HepG2 (cell line): ENCODE data around the gene BOLL. TPM values are rescaled to one million over a fixed set of nuclear protein-coding genes. Genes with fewer than 3 reads are reported as not detected.
"Not testable (repeated sequence)": the region's sequence is repeated elsewhere in the genome, so short reads cannot be mapped to it uniquely, and the experiment has no call there.

Experiments used
- ATAC-seq: fragments of 200-7000 bp; cut with Tn5 transposase; 3 replicates; pipeline ENCODE4 v1.9.1; 2020; ENCODE audit warnings: mild to moderate bottlenecking, moderate library complexity
- BruUV-seq: library from RNA; stranded (reverse); fragments of 400-500 nt; replicated peaks from 2 replicates; lab custom pipeline; 2021; lab: Mats Ljungman, UMichigan
- CTCF ChIA-PET: fragments of 300-600 bp; formaldehyde crosslinking; extraction: SDS; loops from one replicate; lab custom pipeline; 2021; ENCODE audit warnings: low total read pairs, inconsistent platforms, low intra/inter-chr PET ratio; lab: Yijun Ruan, JAX
- POLR2A ChIA-PET: fragments of 350-600 bp; sonication (Branson Sonifier 250); formaldehyde crosslinking; loops from one replicate; lab custom pipeline; 2020; ENCODE audit warnings: antibody characterized with exemption, inconsistent platforms; lab: Yijun Ruan, JAX
- DNase-seq: peaks from one replicate; pipeline ENCODE4 v3.0.0-alpha.2; 2015; ENCODE audit warnings: low spot score
- FAIRE-seq: peaks from 3 replicates; lab custom pipeline; 2011; peaks lifted over from hg19 to GRCh38; lab: Jason Lieb, UNC
- H2AFZ ChIP-seq: one replicate; pipeline ENCODE4 v1.6.1; 2011; ENCODE audit warnings: low read length, inconsistent platforms
- H3K27ac ChIP-seq: fragments of 300-600 bp; 3 replicates; pipeline ENCODE4 v1.8.0; 2011; ENCODE audit warnings: mixed run types, mild to moderate bottlenecking, mixed read lengths, low read length, inconsistent platforms; ENCODE audit not compliant: insufficient read depth; ENCODE audit errors: extremely low read length
- H3K27me3 ChIP-seq, 2 experiments: fragments of 200-600 bp in 1 of 2; 2 replicates in 1 of 2; 3 replicates in 1 of 2; pipeline versions ENCODE4 v1.6.0 to v1.8.0; 2011; ENCODE audit warnings: low read length in 2 of 2, mild to moderate bottlenecking in 2 of 2, moderate library complexity in 2 of 2, inconsistent platforms in 1 of 2; ENCODE audit not compliant: insufficient read depth in 2 of 2, control insufficient read depth in 1 of 2
- H3K36me3 ChIP-seq, 2 experiments: fragments of 200-600 bp in 1 of 2; replicated peaks in 1 of 2; 2 replicates in 1 of 2; 3 replicates in 1 of 2; pipeline versions ENCODE4 v1.5.1 to v1.8.0; 2011; ENCODE audit warnings: low read length in 2 of 2, inconsistent platforms in 1 of 2; ENCODE audit not compliant: insufficient read depth in 2 of 2, control insufficient read depth in 1 of 2
- H3K4me1 ChIP-seq: 2 replicates; pipeline ENCODE4 v1.5.1; 2012; ENCODE audit warnings: low read length, inconsistent platforms; ENCODE audit not compliant: insufficient read depth
- H3K4me2 ChIP-seq: 2 replicates; pipeline ENCODE4 v1.6.0; 2011; ENCODE audit warnings: low read depth, low read length, inconsistent platforms
- H3K4me3 ChIP-seq, 3 experiments: fragments of 200-600 bp in 1 of 3; sonication (generic), shearing (Covaris generic) in 1 of 3; replicated peaks in 1 of 3; 2 replicates each; pipeline ENCODE4 v1.5.1; 2011 to 2016; ENCODE audit warnings: low read length in 3 of 3, inconsistent platforms in 2 of 3, low read depth in 2 of 3, mild to moderate bottlenecking in 2 of 3, control low read depth in 1 of 3, mixed read lengths in 1 of 3; ENCODE audit not compliant: insufficient read depth in 1 of 3
- H3K79me2 ChIP-seq: one replicate; pipeline ENCODE4 v1.6.1; 2011; ENCODE audit warnings: low read length, inconsistent platforms; ENCODE audit not compliant: insufficient read depth
- H3K9ac ChIP-seq: 2 replicates; pipeline ENCODE4 v1.6.0; 2011; ENCODE audit warnings: mild to moderate bottlenecking, low read depth, low read length, inconsistent platforms; ENCODE audit not compliant: insufficient read depth
- H3K9me3 ChIP-seq: 2 replicates; pipeline ENCODE4 v1.5.1; 2012; ENCODE audit warnings: mild to moderate bottlenecking, low read length
- H4K20me1 ChIP-seq: 2 replicates; pipeline ENCODE4 v1.6.0; 2011; ENCODE audit warnings: inconsistent platforms, mild to moderate bottlenecking, low read length, moderate library complexity; ENCODE audit not compliant: insufficient read depth
- DDIT3 ChIP-seq: sonication (generic); formaldehyde crosslinking; IDR thresholded peaks from 2 replicates; pipeline ENCODE4 v1.4.0; 2020; ENCODE audit warnings: mild to moderate bottlenecking, missing genetic modification reagents
- HNF1A ChIP-seq, 2 experiments: sonication (generic) in 1 of 2; formaldehyde crosslinking in 1 of 2; IDR thresholded peaks; 2 replicates each; pipeline versions ENCODE4 v1.4.0 to v1.6.1; 2016 to 2020; ENCODE audit warnings: borderline replicate concordance in 1 of 2, low read depth in 1 of 2, mild to moderate bottlenecking in 1 of 2, missing genetic modification reagents in 1 of 2
- MNT ChIP-seq: fragments of 450-650 bp; IDR thresholded peaks from 2 replicates; pipeline ENCODE4 v1.6.1; 2016
- WGBS: methylation state at CpG from one replicate; pipeline ENCODE4 v1.1.6; 2017; ENCODE audit warnings: low lambda C conversion rate; 5-methylcytosine and 5-hydroxymethylcytosine counted together
- in situ Hi-C: cut with HindIII; loops from 2 replicates; pipeline ENCODE4 v1.10.0; 2017; ENCODE audit warnings: low pct_unique_long_range_greater_than_20kb; ENCODE audit not compliant: extremely low pct_ligation_motif_present
- intact Hi-C: fragments of 100-400 bp; cut with micrococcal nuclease; formaldehyde crosslinking; loops from one replicate; pipeline ENCODE4 v1.10.0; 2022; ENCODE audit not compliant: unreplicated experiment
- polyA plus RNA-seq, 8 experiments: library from polyadenylated mRNA; depleted of rRNA in 3 of 8; stranded (reverse) in 7 of 8; unstranded in 1 of 8; fragments of >200 nt; fragmentation: Illumina TruSeq in 4 of 8; extraction: Trizol in 4 of 8; gene quantifications; 2 replicates each; pipeline versions ENCODE4 v1.2.1 to v1.2.3, GENCODE V29; 2011 to 2016; ENCODE audit warnings: low read depth in 4 of 8, missing spikeins in 1 of 8, mixed read lengths in 1 of 8; ENCODE audit not compliant: insufficient read depth in 1 of 8
- total RNA-seq, 5 experiments: library from RNA; depleted of rRNA; stranded (reverse); fragments of >200 nt; fragmentation: Illumina TruSeq; extraction: Trizol; gene quantifications; 2 replicates each; pipeline ENCODE4 v1.2.3, GENCODE V29; 2016; ENCODE audit warnings: low read depth in 1 of 5

The BOLL gene
- total and polyA plus RNA-seq, 2 of the 13 experiments (the other 11 are each of a cell fraction or from before 2014, with no cell fraction given), result not detected

- TF ChIP-seq HNF1A (IDR thresholded peaks at IDR 0.05; ENCODE audit: low read depth) (no peak), HNF1A (CRISPR knock-in tag; IDR thresholded peaks at IDR 0.05; ENCODE audit: borderline replicate concordance) (no peak), DDIT3 (CRISPR knock-in tag) (no peak)
Measured at GRCh38 chr2:197784956-197785941, at the start of gene BOLL (continued).

- H3K9me3 ChIP-seq, intact Hi-C loops, H3K4me2 ChIP-seq, DNase-seq, H3K36me3 ChIP-seq, ATAC-seq, H3K27ac ChIP-seq, POLR2A ChIA-PET, H3K9ac ChIP-seq, H3K4me1 ChIP-seq, FAIRE-seq, in situ Hi-C loops, H3K79me2 ChIP-seq, H3K4me3 ChIP-seq, H4K20me1 ChIP-seq, H3K27me3 ChIP-seq, CTCF ChIA-PET, H2AFZ ChIP-seq, BruUV-seq: not testable (repeated sequence)
- TF ChIP-seq MNT, result peak; percentile 23; the same call in 1 of the 2 replicates
- 16% methylated on average over 2 of the region's 2 CpGs for WGBS
Measured at GRCh38 chr2:197834771-197835170, 49.7 kb upstream of the BOLL start.
